Psoas muscle (tissue), 8 donors: ENCODE measurements around the gene IQCM. TPM values are rescaled to one million over a fixed set of nuclear protein-coding genes. Genes with fewer than 3 reads are reported as not detected.

Experiments
- ATAC-seq, 4 donors: fragments of 200-7000 bp; cut with Tn5 transposase; one replicate each; pipeline ENCODE4 v1.9.1; 2020; ENCODE audit warnings: moderate library complexity in 3 of 4, mild to moderate bottlenecking in 2 of 4
- DNase-seq, 2 donors: peaks; one replicate each; pipeline ENCODE4 v3.0.0-alpha.2; 2020
- H3K27ac ChIP-seq: fragments of 200-600 bp; one replicate; pipeline ENCODE4 v1.8.0; 2022
- H3K27me3 ChIP-seq, 3 donors: fragments of 200-600 bp in 1 of 3; one replicate each; pipeline versions ENCODE4 v1.6.1 to v1.8.0; 2013 to 2022; ENCODE audit warnings: low read length in 2 of 3, mild to moderate bottlenecking in 2 of 3, moderate library complexity in 1 of 3; ENCODE audit not compliant: insufficient read depth in 3 of 3
- H3K36me3 ChIP-seq, 2 donors: fragments of 200-600 bp in 1 of 2; one replicate each; pipeline versions ENCODE4 v1.6.1 to v1.8.0; 2013 to 2022; ENCODE audit warnings: low read depth in 1 of 2, mild to moderate bottlenecking in 1 of 2, moderate library complexity in 1 of 2; ENCODE audit not compliant: insufficient read depth in 1 of 2
- H3K4me1 ChIP-seq: fragments of 200-600 bp; one replicate; pipeline ENCODE4 v1.8.0; 2022
- H3K4me3 ChIP-seq: fragments of 200-600 bp; one replicate; pipeline ENCODE4 v1.8.0; 2022; ENCODE audit warnings: mild to moderate bottlenecking
- H3K9me3 ChIP-seq: fragments of 200-600 bp; one replicate; pipeline ENCODE4 v1.8.0; 2022
- CTCF ChIP-seq: fragments of 200-600 bp; IDR thresholded peaks from one replicate; pipeline ENCODE4 v1.8.0; 2022; ENCODE audit warnings: antibody characterized with exemption
- WGBS, 3 donors: extraction: QIAGEN DNeasy Blood & Tissue Kit; methylation state at CpG; one replicate each; pipeline versions ENCODE4 v1.1.6 to v1.1.7; 2013; 5-methylcytosine and 5-hydroxymethylcytosine counted together
- intact Hi-C, 2 donors: fragments of 100-400 bp; cut with DNase I; formaldehyde crosslinking; loops; one replicate each; pipeline versions ENCODE4 v1.11.0 to v1.14.2; 2022
- polyA plus RNA-seq, 3 donors: library from polyadenylated mRNA; stranded (reverse); fragments of 200-250 nt; gene quantifications; one replicate each; pipeline ENCODE4 v1.2.3, GENCODE V29; 2013
- total RNA-seq, 4 donors: library from RNA; stranded (reverse); fragmentation: NEBNext Ultra II Directional in 2 of 4; extraction: Animal tissue kit (Norgen Biotek cat#: 25700) in 2 of 4; gene quantifications; one replicate each; pipeline versions ENCODE4 v1.2.1 to v1.2.4, GENCODE V29; 2021 to 2023
- donor health status: healthy with polysubstance abuse.
- donor health status: DM: no; HTN: no; CAD: no; lungs with moderate emphysema.
- donor health status: Bipolar disorder and iron deficiency.
- donor health status: healthy.
- donor health status: DM: yes; HTN: yes; CAD: no.
- donor health status: DM: no; HTN: no; CAD: no.
- donor health status: DM: no; HTN: no; CAD: no.
- donor health status: DM: yes; HTN: yes; CAD: no.

Gene IQCM
- total and polyA plus RNA-seq, 7 donors = 1.1 TPM; not detected in 6

GRCh38 chr4:149823769-149824221 lies 8.2 kb upstream of the IQCM start:
- Histone ChIP-seq H3K27me3 (no peaks in the 10 kb centered on the region), H3K27ac (no peak overlapping the region), H3K36me3 (no peaks in the 10 kb centered on the region), H3K4me1 (no peaks in the 10 kb centered on the region), H3K9me3 (no peaks in the 10 kb centered on the region), H3K4me3 (no peak overlapping the region)
- intact Hi-C loops = no loop called here
- TF ChIP-seq CTCF = no peak
- no peak for ATAC-seq
- DNase-seq = no peak
- WGBS, 3 donors = 21 to 30% (median 23%) methylated on average over 4 of the region's 4 CpGs

- H3K27ac ChIP-seq = no peak overlapping the region
- TF ChIP-seq CTCF = no peak
- 40 to 47% (median 41%) methylated on average over 2 of the region's 2 CpGs for WGBS, 3 donors
Observed at GRCh38 chr4:149801416-149801815, 14.2 kb downstream of the IQCM start.

GRCh38 chr4:149799546-149799945 lies 16.1 kb downstream of the IQCM start:
- DNase-seq = no peak

More at GRCh38 chr4:149801416-149801815, 14.2 kb downstream of the IQCM start:
- Histone ChIP-seq H3K4me3 (no peak overlapping the region), H3K27me3 (no peaks in the 10 kb centered on the region), H3K9me3 (no peaks in the 10 kb centered on the region), H3K4me1 (no peaks in the 10 kb centered on the region), H3K36me3 (no peaks in the 10 kb centered on the region)
- intact Hi-C loops = no loop called here
- DNase-seq = no peak
- no peak for ATAC-seq

GRCh38 chr4:149796381-149796780 lies 19.3 kb downstream of the IQCM start:
- intact Hi-C loops = no loop called here
- no peak overlapping the region for H3K4me3 ChIP-seq
- no peaks in the 10 kb centered on the region for H3K9me3 ChIP-seq
- ATAC-seq (no peak), DNase-seq (no peak)
- H3K27me3 ChIP-seq = no peaks in the 10 kb centered on the region
- H3K4me1 ChIP-seq = no peaks in the 10 kb centered on the region
- H3K27ac ChIP-seq = no peak overlapping the region
- no peak for TF ChIP-seq CTCF
- no peaks in the 10 kb centered on the region for H3K36me3 ChIP-seq

More at GRCh38 chr4:149799546-149799945, 16.1 kb downstream of the IQCM start:
- no peaks in the 10 kb centered on the region for H3K36me3 ChIP-seq
- no peak overlapping the region for H3K4me3 ChIP-seq
- H3K27ac ChIP-seq = no peak overlapping the region
- H3K27me3 ChIP-seq = no peaks in the 10 kb centered on the region
- intact Hi-C loops = no loop called here
- TF ChIP-seq CTCF = no peak
- no peaks in the 10 kb centered on the region for H3K4me1 ChIP-seq
- H3K9me3 ChIP-seq = no peaks in the 10 kb centered on the region
- ATAC-seq = no peak
- WGBS, 3 donors = 87 to 100% (median 88%) methylated on average over 1 of the region's 1 CpG

- no peaks in the 10 kb centered on the region for H3K4me1 ChIP-seq
- no peaks in the 10 kb centered on the region for H3K9me3 ChIP-seq
- ATAC-seq (no peak), DNase-seq (no peak)
- H3K27ac ChIP-seq = no peak overlapping the region
- no peak for TF ChIP-seq CTCF
- no peak overlapping the region for H3K4me3 ChIP-seq
- intact Hi-C loops = no loop called here
- H3K36me3 ChIP-seq = no peaks in the 10 kb centered on the region
- 54 to 67% (median 62%) methylated on average over 4 of the region's 4 CpGs for WGBS, 3 donors
- H3K27me3 ChIP-seq = no peaks in the 10 kb centered on the region
Observed at GRCh38 chr4:149795256-149795655, 20.4 kb downstream of the IQCM start.
